PC-9 (cell line): ENCODE measurements around the gene SETD3.

Experiments used
- CTCF ChIP-seq: fragments of 200-600 bp; sonication (generic); conservative IDR thresholded peaks from 2 replicates; pipeline ENCODE4 v1.6.1; 2017; ENCODE audit warnings: mixed run types, antibody characterized with exemption, mild to moderate bottlenecking, moderate library complexity
- EZH2 ChIP-seq: fragments of 200-600 bp; sonication (generic); IDR thresholded peaks from 2 replicates; pipeline ENCODE4 v1.8.0; 2017; ENCODE audit warnings: antibody characterized with exemption, low read depth

- TF ChIP-seq CTCF = no peak
- no peak for TF ChIP-seq EZH2
Measured at GRCh38 chr14:99350751-99351150, 129.9 kb downstream of the SETD3 start.
